Spleen (tissue), 11 donors: ENCODE results near the gene RNF11. TPM values are rescaled to one million over a fixed set of nuclear protein-coding genes. Genes with fewer than 3 reads are reported as not detected.

Source experiments
- DNase-seq: peaks from one replicate; pipeline ENCODE4 v3.0.0-alpha.2; 2020
- H3K27ac ChIP-seq, 8 donors: fragments of 200-600 bp; sonication (generic) in 7 of 8; 1 replicate in 4 of 8; 2 replicates in 4 of 8; pipeline versions ENCODE4 v1.5.0 to v1.8.0; 2016 to 2021; ENCODE audit warnings: inconsistent platforms in 4 of 8, mild to moderate bottlenecking in 4 of 8, moderate library complexity in 1 of 8
- H3K27me3 ChIP-seq, 7 donors: fragments of 200-600 bp; sonication (generic) in 6 of 7; replicated peaks in 1 of 7; 1 replicate in 4 of 7; 2 replicates in 3 of 7; pipeline versions ENCODE4 v1.5.0 to v1.8.0; 2016 to 2021; ENCODE audit warnings: inconsistent platforms in 3 of 7, mild to moderate bottlenecking in 1 of 7
- H3K36me3 ChIP-seq, 6 donors: fragments of 200-600 bp; sonication (generic) in 5 of 6; 1 replicate in 4 of 6; 2 replicates in 2 of 6; pipeline versions ENCODE4 v1.5.0 to v1.8.0; 2016 to 2021; ENCODE audit warnings: inconsistent platforms in 2 of 6
- H3K4me1 ChIP-seq, 6 donors: fragments of 200-600 bp; sonication (generic) in 5 of 6; 1 replicate in 3 of 6; 2 replicates in 3 of 6; pipeline versions ENCODE4 v1.5.0 to v1.8.0; 2016 to 2021; ENCODE audit warnings: inconsistent platforms in 3 of 6
- H3K4me3 ChIP-seq, 8 donors: fragments of 200-600 bp; sonication (generic) in 7 of 8; 1 replicate in 4 of 8; 2 replicates in 4 of 8; pipeline versions ENCODE4 v1.5.0 to v1.8.0; 2016 to 2021; ENCODE audit warnings: inconsistent platforms in 4 of 8, mild to moderate bottlenecking in 4 of 8, moderate library complexity in 2 of 8
- H3K9me3 ChIP-seq, 8 donors: fragments of 200-600 bp; sonication (generic) in 7 of 8; 1 replicate in 4 of 8; 2 replicates in 4 of 8; pipeline versions ENCODE4 v1.5.0 to v1.8.0; 2016 to 2021; ENCODE audit warnings: inconsistent platforms in 4 of 8
- POLR2A ChIP-seq, 3 donors: fragments of 450-650 bp; IDR thresholded peaks; one replicate each; pipeline ENCODE4 v1.5.1; 2017; ENCODE audit warnings: antibody characterized with exemption in 3 of 3, mild to moderate bottlenecking in 1 of 3
- POLR2AphosphoS5 ChIP-seq, 3 donors: sonication (generic); formaldehyde crosslinking; IDR thresholded peaks; one replicate each; pipeline ENCODE4 v1.5.1; 2017; ENCODE audit warnings: antibody characterized with exemption in 3 of 3
- WGBS, 5 donors: extraction: QIAGEN DNeasy Blood & Tissue Kit in 3 of 5; methylation state at CpG; one replicate each; pipeline versions ENCODE4 v1.1.5 to v1.1.7; 2013 to 2018; 5-methylcytosine and 5-hydroxymethylcytosine counted together
- intact Hi-C: fragments of 100-400 bp; cut with DNase I; formaldehyde crosslinking; loops from one replicate; pipeline ENCODE4 v1.15.0; 2023; ENCODE audit warnings: low total_unique reads
- polyA plus RNA-seq, 3 donors: library from polyadenylated mRNA; stranded (reverse); fragments of 200-250 nt; gene quantifications; one replicate each; pipeline ENCODE4 v1.2.1, GENCODE V29; 2013
- total RNA-seq, 7 donors: library from RNA; depleted of rRNA in 3 of 7; stranded (reverse); fragments of >200 nt in 3 of 7; fragmentation: NEBNext Ultra II Directional in 4 of 7; extraction: Animal tissue kit (Norgen Biotek cat#: 25700) in 4 of 7; gene quantifications; one replicate each; pipeline versions ENCODE4 v1.1.0 to v1.2.1, GENCODE V29; 2016 to 2021
- TF ChIP-seq, protein P1 (sequence below), 11 experiments: fragments of 200-600 bp in 7 of 11; fragments of 450-650 bp in 4 of 11; sonication (generic) in 4 of 11; IDR thresholded peaks in 8 of 11; conservative IDR thresholded peaks in 3 of 11; 1 replicate in 7 of 11; 2 replicates in 4 of 11; pipeline versions ENCODE4 v1.4.0 to v1.8.0; 2016 to 2021; ENCODE audit warnings: antibody characterized with exemption in 11 of 11, inconsistent platforms in 4 of 11, mild to moderate bottlenecking in 1 of 11
- donor health status: healthy with polysubstance abuse.
- donor health status: DM: no; HTN: no; CAD: no; lungs with moderate emphysema.
- donor health status: DM: no; HTN: no; CAD: no.
- donor health status: Bipolar disorder and iron deficiency.
- donor health status: healthy.
- donor health status: DM: no; HTN: no; CAD: no.
- donor health status: DM: yes; HTN: yes; CAD: no.

The RNF11 gene
- total and polyA plus RNA-seq, 10 donors = 21.4 to 111 (median 70.7) TPM

DNA sequence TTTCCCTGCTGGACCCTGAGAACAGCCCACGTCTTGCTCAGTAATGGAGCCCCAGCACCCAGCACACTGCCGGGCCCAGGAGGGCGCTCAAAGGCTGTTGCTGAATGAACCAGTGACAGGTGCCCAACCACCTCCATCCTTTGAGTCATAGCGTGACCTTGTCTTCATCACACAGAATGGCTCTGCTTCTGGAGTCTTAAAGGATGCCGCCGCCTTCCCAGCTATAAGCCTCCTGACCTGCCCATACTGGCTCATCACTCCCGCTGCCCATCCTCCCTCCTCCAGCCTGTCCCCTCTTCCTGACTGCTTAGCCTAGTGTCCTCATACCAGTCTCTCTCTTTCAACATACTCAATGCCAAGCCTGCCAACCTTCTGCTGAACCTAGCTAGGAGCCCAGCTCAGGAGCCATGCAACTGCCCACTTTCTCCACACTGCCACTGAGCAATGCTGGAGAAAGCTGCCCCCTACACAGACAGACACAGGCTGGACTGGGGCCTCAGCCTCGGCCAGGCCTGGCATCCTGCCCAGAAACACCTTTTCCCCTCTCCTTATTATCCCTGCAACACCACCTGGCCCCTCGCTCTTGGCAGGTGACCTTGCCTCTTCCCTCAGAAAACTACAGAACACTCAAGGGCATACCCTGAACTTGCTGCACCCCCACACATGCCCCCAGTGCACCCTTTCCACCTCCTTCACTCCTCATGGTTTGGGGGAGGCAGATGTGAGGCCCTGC lies 80.2 kb downstream of the RNF11 start:
- WGBS, 5 donors = 83 to 90% (median 86%) methylated on average over 9 of the region's 9 CpGs
- no peak for DNase-seq
- Histone ChIP-seq H3K27me3 (no peaks in the 10 kb centered on the region), H3K4me3 (no peak overlapping the region), H3K27ac (no peak overlapping the region), H3K4me1 (peaks cover 0 to 12% (median 0%) of the 10 kb centered on the region in 6 donors), H3K9me3 (no peaks in the 10 kb centered on the region), H3K36me3 (no peaks in the 10 kb centered on the region)
- intact Hi-C loops = no loop called here
- TF ChIP-seq POLR2A (IDR thresholded peaks at IDR 0.05) (no peak), POLR2AphosphoS5 (IDR thresholded peaks at IDR 0.05) (no peak)
- TF ChIP-seq, protein P1, sequence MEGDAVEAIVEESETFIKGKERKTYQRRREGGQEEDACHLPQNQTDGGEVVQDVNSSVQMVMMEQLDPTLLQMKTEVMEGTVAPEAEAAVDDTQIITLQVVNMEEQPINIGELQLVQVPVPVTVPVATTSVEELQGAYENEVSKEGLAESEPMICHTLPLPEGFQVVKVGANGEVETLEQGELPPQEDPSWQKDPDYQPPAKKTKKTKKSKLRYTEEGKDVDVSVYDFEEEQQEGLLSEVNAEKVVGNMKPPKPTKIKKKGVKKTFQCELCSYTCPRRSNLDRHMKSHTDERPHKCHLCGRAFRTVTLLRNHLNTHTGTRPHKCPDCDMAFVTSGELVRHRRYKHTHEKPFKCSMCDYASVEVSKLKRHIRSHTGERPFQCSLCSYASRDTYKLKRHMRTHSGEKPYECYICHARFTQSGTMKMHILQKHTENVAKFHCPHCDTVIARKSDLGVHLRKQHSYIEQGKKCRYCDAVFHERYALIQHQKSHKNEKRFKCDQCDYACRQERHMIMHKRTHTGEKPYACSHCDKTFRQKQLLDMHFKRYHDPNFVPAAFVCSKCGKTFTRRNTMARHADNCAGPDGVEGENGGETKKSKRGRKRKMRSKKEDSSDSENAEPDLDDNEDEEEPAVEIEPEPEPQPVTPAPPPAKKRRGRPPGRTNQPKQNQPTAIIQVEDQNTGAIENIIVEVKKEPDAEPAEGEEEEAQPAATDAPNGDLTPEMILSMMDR (IDR thresholded peaks at IDR 0.05 in 8 of 11, conservative IDR thresholded peaks at IDR 0.05 in 3 of 11) = no peak

DNA sequence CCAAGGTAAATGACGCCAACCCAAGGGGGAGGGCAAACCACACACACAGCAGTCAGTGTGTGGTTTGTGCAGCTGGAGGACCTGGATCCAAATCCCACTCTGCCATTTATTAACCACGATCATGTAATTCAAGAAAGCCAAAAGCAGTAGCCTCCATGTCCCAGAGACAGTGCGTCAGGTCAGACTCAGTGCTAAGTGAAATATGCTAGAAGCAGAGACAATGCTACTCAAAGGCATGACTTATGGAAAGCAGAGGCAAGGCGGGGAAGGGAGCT lies 80.7 kb downstream of the RNF11 start:
- no peak for DNase-seq
- no peak overlapping the region for H3K27ac ChIP-seq
- 70 to 82% (median 72%) methylated on average over 4 of the region's 4 CpGs for WGBS, 5 donors
- intact Hi-C loops = no loop called here
- TF ChIP-seq POLR2A (IDR thresholded peaks at IDR 0.05) = no peak
- no peaks in the 10 kb centered on the region for H3K36me3 ChIP-seq
- no peak overlapping the region for H3K4me3 ChIP-seq
- peaks cover 0 to 12% (median 0%) of the 10 kb centered on the region in 6 donors for H3K4me1 ChIP-seq
- no peaks in the 10 kb centered on the region for H3K27me3 ChIP-seq
- no peaks in the 10 kb centered on the region for H3K9me3 ChIP-seq

DNA sequence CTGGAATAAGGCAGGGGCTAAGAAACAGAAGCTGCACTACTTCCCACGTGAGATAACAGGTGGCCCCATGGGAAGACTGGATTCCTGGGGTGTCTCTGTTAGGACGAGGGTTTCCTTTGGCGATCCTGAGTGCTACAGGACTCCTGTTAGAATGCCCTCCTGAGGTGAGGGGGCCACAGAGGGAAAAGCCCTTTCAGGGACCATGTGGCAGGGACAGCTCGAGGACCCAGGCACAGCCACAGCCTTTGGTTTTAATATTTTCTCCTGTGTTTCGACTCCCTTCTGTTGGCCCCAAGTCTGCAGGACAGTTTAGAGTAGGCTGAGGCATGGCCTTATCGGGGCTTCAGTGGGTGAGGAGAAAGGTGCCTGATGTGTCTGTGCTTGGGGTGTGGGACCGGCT lies 81.7 kb downstream of the RNF11 start:
- TF ChIP-seq POLR2A (IDR thresholded peaks at IDR 0.05) (no peak), POLR2AphosphoS5 (IDR thresholded peaks at IDR 0.05) (no peak)
- TF ChIP-seq, protein P1 (IDR thresholded peaks at IDR 0.05 in 8 of 11, conservative IDR thresholded peaks at IDR 0.05 in 3 of 11) = no peak
- intact Hi-C loops = no loop called here
- Histone ChIP-seq H3K4me1 (peaks cover 0 to 12% (median 0%) of the 10 kb centered on the region in 6 donors), H3K27ac (no peak overlapping the region), H3K27me3 (no peaks in the 10 kb centered on the region), H3K36me3 (no peaks in the 10 kb centered on the region), H3K9me3 (no peaks in the 10 kb centered on the region), H3K4me3 (no peak overlapping the region)
- no peak for DNase-seq
- 86 to 95% (median 91%) methylated on average over 7 of the region's 7 CpGs for WGBS, 5 donors

DNA sequence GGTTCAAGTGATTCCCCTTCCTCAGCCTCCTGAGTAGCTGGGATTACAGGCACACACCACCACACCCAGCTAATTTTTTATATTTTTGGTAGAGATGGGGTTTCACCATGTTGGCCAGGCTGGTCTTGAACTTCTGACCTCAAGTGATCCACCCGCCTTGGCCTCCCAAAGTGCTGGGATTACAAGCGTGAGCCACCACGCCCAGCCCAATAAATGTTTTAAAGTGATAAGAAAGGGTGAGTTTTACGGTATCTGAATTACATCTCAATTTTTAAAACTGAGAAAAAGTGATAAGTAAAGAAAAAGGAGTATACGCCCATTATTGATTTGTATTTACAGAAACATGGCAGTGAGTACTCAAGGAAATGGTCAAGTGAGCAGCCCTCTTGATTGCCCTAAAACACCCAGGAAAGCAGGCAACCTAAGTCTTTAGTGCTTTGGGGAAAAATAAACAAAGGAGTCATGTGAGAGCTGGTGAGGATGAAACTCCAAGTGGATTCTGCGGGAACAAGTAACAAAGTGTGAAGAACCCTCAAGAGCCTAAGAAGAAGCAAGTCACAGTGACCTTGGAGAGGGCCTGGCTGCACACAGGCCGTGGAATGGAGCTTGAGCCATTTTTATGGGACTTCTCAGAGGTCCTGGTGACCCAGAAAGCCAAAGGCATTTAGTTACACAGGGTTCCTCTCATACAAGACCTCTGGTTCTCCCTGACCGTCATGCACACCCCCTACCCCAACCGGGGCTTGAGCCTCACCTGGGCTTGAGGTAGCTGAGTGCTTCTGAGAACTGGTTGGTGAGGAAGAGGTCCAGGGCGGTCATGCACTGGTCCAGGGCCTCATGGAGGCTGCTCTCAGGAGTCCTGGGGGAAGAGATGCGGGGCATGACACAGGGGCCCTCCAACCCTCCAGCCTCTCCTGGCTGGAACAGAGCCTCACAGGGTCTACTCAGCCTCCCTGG lies 85.2 kb downstream of the RNF11 start:
- Histone ChIP-seq H3K36me3 (no peaks in the 10 kb centered on the region), H3K27ac (no peak overlapping the region), H3K9me3 (no peaks in the 10 kb centered on the region), H3K4me3 (no peak overlapping the region), H3K27me3 (no peaks in the 10 kb centered on the region), H3K4me1 (no peaks in the 10 kb centered on the region)
- WGBS, 5 donors = 87 to 96% (median 92%) methylated on average over 10 to 11 of the region's 11 CpGs
- intact Hi-C loops = no loop called here
- TF ChIP-seq, protein P1 (IDR thresholded peaks at IDR 0.05 in 8 of 11, conservative IDR thresholded peaks at IDR 0.05 in 3 of 11) = no peak
- TF ChIP-seq POLR2AphosphoS5 (IDR thresholded peaks at IDR 0.05) (no peak), POLR2A (IDR thresholded peaks at IDR 0.05) (no peak)
- peak; percentile 43 for DNase-seq
